Neuronal stem cell (in vitro differentiated cells): ENCODE results near the gene CNDP2.

ENCODE experiments used
- DNase-seq: peaks from one replicate; pipeline ENCODE4 v3.0.0-alpha.2; 2013; ENCODE audit warnings: low spot score
- H2AFZ ChIP-seq: one replicate; pipeline ENCODE4 v1.6.1; 2013; ENCODE audit warnings: mild to moderate bottlenecking, low read length, inconsistent platforms
- H2AK5ac ChIP-seq: 2 replicates; pipeline ENCODE4 v1.6.1; 2013; ENCODE audit warnings: low read depth, mild to moderate bottlenecking, inconsistent platforms, low read length, moderate library complexity, mixed read lengths
- H2BK120ac ChIP-seq: 2 replicates; pipeline ENCODE4 v1.6.1; 2013; ENCODE audit warnings: low read depth, mild to moderate bottlenecking, inconsistent platforms, low read length, moderate library complexity, mixed read lengths
- H2BK12ac ChIP-seq: one replicate; pipeline ENCODE4 v1.6.1; 2013; ENCODE audit warnings: low read length, inconsistent platforms
- H2BK15ac ChIP-seq: 2 replicates; pipeline ENCODE4 v1.6.1; 2013; ENCODE audit warnings: mild to moderate bottlenecking, low read length, inconsistent platforms, mixed read lengths
- H2BK5ac ChIP-seq: one replicate; pipeline ENCODE4 v1.6.1; 2013; ENCODE audit warnings: inconsistent platforms, mild to moderate bottlenecking, low read length, moderate library complexity
- H3K14ac ChIP-seq: one replicate; pipeline ENCODE4 v1.6.1; 2013; ENCODE audit warnings: low read length, inconsistent platforms
- H3K18ac ChIP-seq: 2 replicates; pipeline ENCODE4 v1.6.1; 2013; ENCODE audit warnings: low read length, inconsistent platforms
- H3K23ac ChIP-seq: 2 replicates; pipeline ENCODE4 v1.6.1; 2013; ENCODE audit warnings: low read depth, mild to moderate bottlenecking, mixed read lengths, low read length, inconsistent platforms; ENCODE audit not compliant: poor library complexity
- H3K27ac ChIP-seq: replicated peaks from 3 replicates; pipeline ENCODE4 v1.5.1; 2013; ENCODE audit warnings: low read length, inconsistent platforms
- H3K27me3 ChIP-seq, 3 experiments: 2 replicates each; pipeline ENCODE4 v1.6.1; 2013; ENCODE audit warnings: low read length in 3 of 3, mild to moderate bottlenecking in 2 of 3, inconsistent platforms in 1 of 3, low read depth in 1 of 3, mixed read lengths in 1 of 3, moderate library complexity in 1 of 3; ENCODE audit not compliant: control insufficient read depth in 3 of 3, insufficient read depth in 3 of 3
- H3K36me3 ChIP-seq, 2 donors: replicated peaks in 1 of 2; 2 replicates each; pipeline ENCODE4 v1.6.1; 2013; ENCODE audit warnings: low read length in 2 of 2; ENCODE audit not compliant: control insufficient read depth in 2 of 2, insufficient read depth in 2 of 2
- H3K4ac ChIP-seq: 2 replicates; pipeline ENCODE4 v1.6.1; 2013; ENCODE audit warnings: inconsistent platforms, mild to moderate bottlenecking, low read length, moderate library complexity
- H3K4me1 ChIP-seq, 2 donors: 1 replicate in 1 of 2; 2 replicates in 1 of 2; pipeline ENCODE4 v1.6.1; 2013; ENCODE audit warnings: low read length in 2 of 2, low read depth in 1 of 2; ENCODE audit not compliant: control insufficient read depth in 2 of 2, insufficient read depth in 1 of 2
- H3K4me2 ChIP-seq: one replicate; pipeline ENCODE4 v1.6.1; 2013; ENCODE audit warnings: mild to moderate bottlenecking, low read length, inconsistent platforms; ENCODE audit not compliant: insufficient read depth, poor library complexity, severe bottlenecking
- H3K4me3 ChIP-seq, 2 donors: 2 replicates each; pipeline ENCODE4 v1.5.1; 2013; ENCODE audit warnings: low read length in 2 of 2, mild to moderate bottlenecking in 2 of 2, inconsistent platforms in 1 of 2, moderate library complexity in 1 of 2
- H3K79me1 ChIP-seq: one replicate; pipeline ENCODE4 v1.6.1; 2013; ENCODE audit warnings: low read depth, mild to moderate bottlenecking, inconsistent platforms, low read length, moderate library complexity
- H3K9ac ChIP-seq: one replicate; pipeline ENCODE4 v1.6.1; 2013; ENCODE audit warnings: mild to moderate bottlenecking, low read depth, low read length, inconsistent platforms; ENCODE audit not compliant: poor library complexity
- H3K9me3 ChIP-seq, 2 donors: replicated peaks in 1 of 2; 2 replicates each; pipeline versions ENCODE3 to v1.6.1; 2013; ENCODE audit warnings: low read length in 2 of 2, mild to moderate bottlenecking in 2 of 2, inconsistent platforms in 1 of 2, low read depth in 1 of 2, mixed read lengths in 1 of 2, moderate library complexity in 1 of 2; ENCODE audit not compliant: control insufficient read depth in 2 of 2, insufficient read depth in 1 of 2
- H4K8ac ChIP-seq: one replicate; pipeline ENCODE4 v1.6.1; 2013; ENCODE audit warnings: low read depth, mild to moderate bottlenecking, inconsistent platforms, low read length, moderate library complexity
- H4K91ac ChIP-seq: one replicate; pipeline ENCODE4 v1.6.1; 2013; ENCODE audit warnings: low read length, low read depth, mild to moderate bottlenecking, inconsistent platforms; ENCODE audit not compliant: poor library complexity
- WGBS, 2 donors: extraction: QIAGEN DNeasy Blood & Tissue Kit; methylation state at CpG; one replicate each; pipeline ENCODE4 v1.1.7; 2013; ENCODE audit warnings: missing lambda C conversion rate in 2 of 2, mixed read lengths in 1 of 2; ENCODE audit not compliant: insufficient read length in 2 of 2, insufficient replicate concordance in 1 of 2; ENCODE audit errors: extremely low coverage in 2 of 2; 5-methylcytosine and 5-hydroxymethylcytosine counted together

CNDP2 gene

GRCh38 chr18:74496508-74497323, 553 bp downstream of the CNDP2 start:
- peak overlapping the region; percentile 90 for H3K23ac ChIP-seq
- DNase-seq: no peak
- WGBS, 2 donors: no CpG with 5 or more reads among the region's 48 CpGs

GRCh38 chr18:74497324-74497676, 1.1 kb downstream of the CNDP2 start:
- Histone ChIP-seq H3K9me3 (peaks cover 0 to 1% of the 10 kb centered on the region in 2 donors), H3K4me3 (peak overlapping the region in 1 of 2 donors; percentile 86), H2AFZ (no peak overlapping the region), H3K79me1 (peaks cover 4% of the 10 kb centered on the region), H3K36me3 (peaks cover 8 to 46% of the 10 kb centered on the region in 2 donors), H2BK120ac (no peak overlapping the region), H3K23ac (no peak overlapping the region), H3K27ac (no peak overlapping the region), H2BK12ac (no peak overlapping the region), H3K14ac (no peak overlapping the region), H2BK5ac (no peak overlapping the region), H4K8ac (no peak overlapping the region), H3K4me2 (peak overlapping the region; percentile 56), H3K4me1 (peaks cover 5 to 13% of the 10 kb centered on the region in 2 donors), H4K91ac (no peak overlapping the region), H2AK5ac (no peak overlapping the region), H3K9ac (no peak overlapping the region), H3K4ac (no peak overlapping the region), H3K27me3 (peaks cover 0 to 3% (median 0%) of the 10 kb centered on the region in 3 experiments), H2BK15ac (no peak overlapping the region), H3K18ac (no peak overlapping the region)
- no peak for DNase-seq
- WGBS, 2 donors: no CpG with 5 or more reads among the region's 8 CpGs

More at GRCh38 chr18:74496508-74497323, 553 bp downstream of the CNDP2 start:
- H2BK12ac ChIP-seq: peak overlapping the region; percentile 67
- peaks cover 4% of the 10 kb centered on the region for H3K79me1 ChIP-seq
- H2BK15ac ChIP-seq: peak overlapping the region; percentile 26
- H2BK120ac ChIP-seq: peak overlapping the region; percentile 79
- H3K36me3 ChIP-seq: peaks cover 8 to 42% of the 10 kb centered on the region in 2 donors
- peak overlapping the region; percentile 76 for H4K8ac ChIP-seq
- H3K27me3 ChIP-seq: peaks cover 0 to 3% (median 0%) of the 10 kb centered on the region in 3 experiments
- H3K4me3 ChIP-seq: peak overlapping the region; percentile 86 to 100
- peak overlapping the region; percentile 97 for H3K14ac ChIP-seq
- peak overlapping the region; percentile 83 for H2BK5ac ChIP-seq
- H3K9me3 ChIP-seq: peaks cover 0 to 6% of the 10 kb centered on the region in 2 donors
- peaks cover 5 to 13% of the 10 kb centered on the region in 2 donors for H3K4me1 ChIP-seq
- H3K4ac ChIP-seq: no peak overlapping the region
- H2AFZ ChIP-seq: peak overlapping the region; percentile 94
- peak overlapping the region; percentile 97 for H3K18ac ChIP-seq
- H3K27ac ChIP-seq: no peak overlapping the region
- peak overlapping the region; percentile 31 for H2AK5ac ChIP-seq
- H4K91ac ChIP-seq: peak overlapping the region; percentile 62
- peak overlapping the region; percentile 56 for H3K4me2 ChIP-seq
- peak overlapping the region; percentile 96 for H3K9ac ChIP-seq

- H4K8ac ChIP-seq: no peak overlapping the region
- H2BK15ac ChIP-seq: no peak overlapping the region
- no peak overlapping the region for H3K18ac ChIP-seq
- peaks cover 0 to 3% (median 0%) of the 10 kb centered on the region in 3 experiments for H3K27me3 ChIP-seq
- no peak overlapping the region for H2AFZ ChIP-seq
- H3K4me2 ChIP-seq: no peak overlapping the region
- WGBS, 2 donors: no CpG with 5 or more reads among the region's 3 CpGs
- no peak for DNase-seq
- no peak overlapping the region for H4K91ac ChIP-seq
- H3K23ac ChIP-seq: no peak overlapping the region
- no peak overlapping the region for H2BK120ac ChIP-seq
- no peak overlapping the region for H3K9ac ChIP-seq
- peaks cover 5 to 13% of the 10 kb centered on the region in 2 donors for H3K4me1 ChIP-seq
- H3K27ac ChIP-seq: no peak overlapping the region
- no peak overlapping the region for H2AK5ac ChIP-seq
- no peak overlapping the region for H3K14ac ChIP-seq
- H3K79me1 ChIP-seq: peaks cover 4% of the 10 kb centered on the region
- no peak overlapping the region for H3K4me3 ChIP-seq
- H2BK12ac ChIP-seq: no peak overlapping the region
- no peak overlapping the region for H2BK5ac ChIP-seq
- H3K4ac ChIP-seq: no peak overlapping the region
- peaks cover 10 to 51% of the 10 kb centered on the region in 2 donors for H3K36me3 ChIP-seq
- H3K9me3 ChIP-seq: no peaks in the 10 kb centered on the region
Observed at GRCh38 chr18:74497778-74498177, 1.6 kb downstream of the CNDP2 start.
